PC-9 (cell line): ENCODE measurements around the gene STEAP3.

Source experiments
- CTCF ChIP-seq: fragments of 200-600 bp; sonication (generic); conservative IDR thresholded peaks from 2 replicates; pipeline ENCODE4 v1.6.1; 2017; ENCODE audit warnings: mixed run types, antibody characterized with exemption, mild to moderate bottlenecking, moderate library complexity
- EZH2 ChIP-seq: fragments of 200-600 bp; sonication (generic); IDR thresholded peaks from 2 replicates; pipeline ENCODE4 v1.8.0; 2017; ENCODE audit warnings: antibody characterized with exemption, low read depth

GRCh38 chr2:119283873-119284331 is 60.3 kb downstream of the STEAP3 start:
- TF ChIP-seq CTCF (no peak), EZH2 (no peak)
